ENCODE data around the gene BABAM2. TPM values are rescaled to one million over a fixed set of nuclear protein-coding genes. Genes with fewer than 3 reads are reported as not detected.

BABAM2 gene
- total RNA-seq, 1 experiment from 2014 or later = 43.5 TPM

DNA sequence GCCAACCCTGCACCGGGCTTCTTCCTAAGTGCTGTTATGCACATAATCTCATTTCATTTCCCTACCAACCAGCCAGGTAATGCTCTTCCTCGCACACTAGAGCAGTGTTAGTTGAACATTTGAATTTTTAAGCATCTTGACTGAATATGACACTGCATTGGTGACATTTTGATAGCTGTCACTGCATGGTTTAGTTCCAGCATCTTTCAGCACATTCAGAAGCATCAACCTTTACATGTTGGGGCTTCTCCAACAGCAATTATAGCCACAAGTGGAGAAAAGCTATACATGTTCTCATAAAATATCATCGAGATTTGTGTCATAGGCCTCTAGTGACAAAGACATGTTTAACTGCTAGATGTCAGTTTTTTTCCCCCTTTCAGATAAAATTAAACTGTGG is 272.0 kb downstream of the BABAM2 start:
- no TSS peak for BruUV-seq (replicated peaks)
- TF ChIP-seq, protein P1, sequence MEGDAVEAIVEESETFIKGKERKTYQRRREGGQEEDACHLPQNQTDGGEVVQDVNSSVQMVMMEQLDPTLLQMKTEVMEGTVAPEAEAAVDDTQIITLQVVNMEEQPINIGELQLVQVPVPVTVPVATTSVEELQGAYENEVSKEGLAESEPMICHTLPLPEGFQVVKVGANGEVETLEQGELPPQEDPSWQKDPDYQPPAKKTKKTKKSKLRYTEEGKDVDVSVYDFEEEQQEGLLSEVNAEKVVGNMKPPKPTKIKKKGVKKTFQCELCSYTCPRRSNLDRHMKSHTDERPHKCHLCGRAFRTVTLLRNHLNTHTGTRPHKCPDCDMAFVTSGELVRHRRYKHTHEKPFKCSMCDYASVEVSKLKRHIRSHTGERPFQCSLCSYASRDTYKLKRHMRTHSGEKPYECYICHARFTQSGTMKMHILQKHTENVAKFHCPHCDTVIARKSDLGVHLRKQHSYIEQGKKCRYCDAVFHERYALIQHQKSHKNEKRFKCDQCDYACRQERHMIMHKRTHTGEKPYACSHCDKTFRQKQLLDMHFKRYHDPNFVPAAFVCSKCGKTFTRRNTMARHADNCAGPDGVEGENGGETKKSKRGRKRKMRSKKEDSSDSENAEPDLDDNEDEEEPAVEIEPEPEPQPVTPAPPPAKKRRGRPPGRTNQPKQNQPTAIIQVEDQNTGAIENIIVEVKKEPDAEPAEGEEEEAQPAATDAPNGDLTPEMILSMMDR (IDR thresholded peaks at IDR 0.05; ENCODE audit: unreplicated experiment) = no peak
- DNase-seq = no peak
- Mint-ChIP-seq H3K36me3 (ENCODE audit: insufficient read depth, unreplicated experiment) (no peaks in the 10 kb centered on the region), H3K9me3 (ENCODE audit: low read depth, unreplicated experiment) (no peaks in the 10 kb centered on the region), H3K27me3 (ENCODE audit: unreplicated experiment) (no peaks in the 10 kb centered on the region), H3K27ac (ENCODE audit: unreplicated experiment) (no peak overlapping the region), H3K4me1 (ENCODE audit: low read depth, unreplicated experiment) (peaks cover 18% of the 10 kb centered on the region), H3K4me3 (ENCODE audit: low read depth, unreplicated experiment) (no peak overlapping the region)
- intact Hi-C loops (cut with micrococcal nuclease; ENCODE audit: unreplicated experiment) = no loop called here
- CTCF ChIA-PET = no interaction called here

DNA sequence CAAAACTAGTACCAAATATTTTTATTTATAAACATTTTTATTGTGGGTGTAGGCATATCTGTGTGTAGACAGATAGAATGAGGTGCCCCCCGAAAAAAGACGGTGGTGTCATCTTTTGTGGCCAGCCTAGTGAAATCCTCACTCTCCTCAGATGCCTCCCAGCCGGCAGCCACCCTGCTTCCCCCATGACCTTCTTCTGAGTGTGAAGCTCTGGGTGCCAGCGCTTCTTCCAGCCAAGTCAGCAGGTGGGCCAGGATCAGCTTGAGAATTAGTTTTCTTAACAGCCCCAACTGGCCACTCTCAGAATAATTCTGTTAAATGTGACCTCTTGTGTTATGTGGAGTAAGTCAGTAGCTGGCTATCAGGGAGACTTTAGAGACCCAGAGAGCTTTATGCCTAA is 272.5 kb downstream of the BABAM2 start:
- Mint-ChIP-seq H3K4me3 (ENCODE audit: low read depth, unreplicated experiment) (no peak overlapping the region), H3K27me3 (ENCODE audit: unreplicated experiment) (no peaks in the 10 kb centered on the region), H3K9me3 (ENCODE audit: low read depth, unreplicated experiment) (no peaks in the 10 kb centered on the region), H3K27ac (ENCODE audit: unreplicated experiment) (no peak overlapping the region), H3K4me1 (ENCODE audit: low read depth, unreplicated experiment) (peaks cover 18% of the 10 kb centered on the region), H3K36me3 (ENCODE audit: insufficient read depth, unreplicated experiment) (no peaks in the 10 kb centered on the region)
- no TSS peak for BruUV-seq (replicated peaks)
- TF ChIP-seq, protein P1 (IDR thresholded peaks at IDR 0.05; ENCODE audit: unreplicated experiment) = no peak
- intact Hi-C loops (cut with micrococcal nuclease; ENCODE audit: unreplicated experiment) = no loop called here
- DNase-seq = no peak
- CTCF ChIA-PET = no interaction called here

DNA sequence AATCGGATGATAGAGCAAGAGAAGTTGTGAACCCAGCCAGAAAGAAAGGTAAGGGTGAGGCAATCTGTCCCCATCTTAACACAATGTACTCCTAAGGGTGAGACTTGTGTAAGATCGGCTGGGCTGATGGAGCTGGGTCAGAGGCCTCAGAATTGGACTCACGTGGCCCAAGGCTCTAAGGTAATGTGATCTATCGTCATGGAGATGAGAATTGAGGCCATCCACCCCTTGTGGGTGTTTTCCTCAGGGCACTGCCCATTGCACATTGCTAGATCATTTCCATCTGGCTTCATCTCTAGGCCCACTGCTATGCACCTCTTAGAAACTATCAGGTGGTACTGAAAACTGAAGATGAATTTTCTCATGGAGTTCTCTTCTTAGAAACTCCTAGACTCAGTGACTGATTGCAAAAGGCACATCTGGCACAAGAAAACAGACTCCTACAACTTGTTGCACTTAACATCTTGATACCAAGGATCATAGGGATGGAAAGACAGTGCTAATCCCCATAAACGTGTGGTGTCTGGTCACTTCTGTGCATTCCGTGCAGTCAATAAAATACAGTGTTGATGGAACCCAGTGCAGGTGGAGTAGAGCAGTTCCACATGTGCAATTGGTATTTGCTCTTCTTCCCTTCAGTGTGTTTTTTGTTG is 273.2 kb downstream of the BABAM2 start:
- TF ChIP-seq, protein P1 (IDR thresholded peaks at IDR 0.05; ENCODE audit: unreplicated experiment) = no peak
- CTCF ChIA-PET = no interaction called here
- no peaks in the 10 kb centered on the region for H3K27me3 Mint-ChIP-seq (ENCODE audit: unreplicated experiment)
- intact Hi-C loops (cut with micrococcal nuclease; ENCODE audit: unreplicated experiment) = no loop called here
- H3K4me3 Mint-ChIP-seq (ENCODE audit: low read depth, unreplicated experiment) = no peak overlapping the region
- DNase-seq = no peak
- no peaks in the 10 kb centered on the region for H3K36me3 Mint-ChIP-seq (ENCODE audit: insufficient read depth, unreplicated experiment)
- H3K9me3 Mint-ChIP-seq (ENCODE audit: low read depth, unreplicated experiment) = no peaks in the 10 kb centered on the region
- peaks cover 18% of the 10 kb centered on the region for H3K4me1 Mint-ChIP-seq (ENCODE audit: low read depth, unreplicated experiment)
- no peak overlapping the region for H3K27ac Mint-ChIP-seq (ENCODE audit: unreplicated experiment)
- no TSS peak for BruUV-seq (replicated peaks)

DNA sequence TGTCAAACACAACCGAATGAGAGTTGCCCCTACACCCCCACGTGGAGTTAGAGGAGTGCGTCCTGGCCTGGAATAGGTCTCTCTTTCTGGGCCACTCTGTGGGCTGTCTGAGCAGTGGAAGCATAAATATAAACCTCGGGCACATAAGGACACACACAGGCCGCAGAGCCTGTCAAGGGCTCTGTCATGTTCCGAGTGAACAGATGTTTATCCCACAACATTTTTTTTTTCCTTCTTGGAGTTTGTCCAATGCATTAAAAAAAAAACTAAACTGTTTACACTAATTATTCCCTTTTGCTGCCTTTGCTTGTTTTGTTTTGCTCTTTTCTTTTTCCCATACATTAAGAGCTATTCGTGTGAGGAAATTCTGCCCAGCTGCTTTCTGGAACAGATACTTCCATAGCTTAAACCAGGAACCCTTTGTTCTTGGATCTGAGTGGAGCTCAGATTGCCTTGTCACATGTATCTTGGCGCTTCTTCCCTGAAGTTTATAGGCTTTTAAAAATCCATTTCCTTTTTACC is 273.8 kb downstream of the BABAM2 start:
- no TSS peak for BruUV-seq (replicated peaks)
- H3K27ac Mint-ChIP-seq (ENCODE audit: unreplicated experiment) = no peak overlapping the region
- no peak overlapping the region for H3K4me3 Mint-ChIP-seq (ENCODE audit: low read depth, unreplicated experiment)

More for the DNA sequence above, 273.8 kb downstream of the BABAM2 start:
- intact Hi-C loops (cut with micrococcal nuclease; ENCODE audit: unreplicated experiment) = no loop called here
- TF ChIP-seq, protein P1 (IDR thresholded peaks at IDR 0.05; ENCODE audit: unreplicated experiment) = no peak
- Mint-ChIP-seq H3K27me3 (ENCODE audit: unreplicated experiment) (no peaks in the 10 kb centered on the region), H3K4me1 (ENCODE audit: low read depth, unreplicated experiment) (peaks cover 18% of the 10 kb centered on the region), H3K36me3 (ENCODE audit: insufficient read depth, unreplicated experiment) (no peaks in the 10 kb centered on the region), H3K9me3 (ENCODE audit: low read depth, unreplicated experiment) (no peaks in the 10 kb centered on the region)
- no peak for DNase-seq
- CTCF ChIA-PET = interaction anchor here (0.6 to 0.7 kb wide), 2 partner anchors 12 to 39 kb away, joined by 3 read pairs; no protein-coding TSS in a partner anchor
